Kidney epithelial cell (primary cell): ENCODE measurements around the gene PRPS2. TPM values are rescaled to one million over a fixed set of nuclear protein-coding genes. Genes with fewer than 3 reads are reported as not detected.

Experiments
- DNase-seq: peaks from one replicate; pipeline ENCODE4 v3.0.0-alpha.2; 2010; ENCODE audit warnings: low read depth
- H3K27me3 ChIP-seq: 2 replicates; pipeline ENCODE4 v1.6.0; 2011; ENCODE audit warnings: low read length; ENCODE audit not compliant: control insufficient read depth, insufficient read depth
- H3K36me3 ChIP-seq: 2 replicates; pipeline ENCODE4 v1.5.1; 2011; ENCODE audit warnings: low read length; ENCODE audit not compliant: control insufficient read depth, insufficient read depth
- H3K4me3 ChIP-seq: 2 replicates; pipeline ENCODE4 v1.5.1; 2011; ENCODE audit warnings: low read depth, mild to moderate bottlenecking, control low read depth, low read length
- CTCF ChIP-seq: IDR thresholded peaks from 2 replicates; pipeline ENCODE4 v1.5.1; 2011; ENCODE audit warnings: mild to moderate bottlenecking, moderate library complexity, low read length, control low read depth, inconsistent platforms; ENCODE audit not compliant: insufficient read depth, poor library complexity, severe bottlenecking
- total RNA-seq: library from RNA; depleted of rRNA; stranded (reverse); fragments of >200 nt; gene quantifications from 2 replicates; pipeline ENCODE4 v1.2.3, GENCODE V29; 2015

PRPS2 gene
- total RNA-seq, 1 donor from 2014 or later = 25.4 TPM

- no peak overlapping the region for H3K4me3 ChIP-seq
- TF ChIP-seq CTCF = no peak
- H3K36me3 ChIP-seq = no peaks in the 10 kb centered on the region
- no peak for DNase-seq
- no peaks in the 10 kb centered on the region for H3K27me3 ChIP-seq
Measured at GRCh38 chrX:12767856-12768255, 23.4 kb upstream of the PRPS2 start.

- no peak for TF ChIP-seq CTCF
- H3K4me3 ChIP-seq = no peak overlapping the region
- H3K36me3 ChIP-seq = no peaks in the 10 kb centered on the region
- no peaks in the 10 kb centered on the region for H3K27me3 ChIP-seq
- DNase-seq = no peak
Measured at GRCh38 chrX:12768491-12768890, 22.7 kb upstream of the PRPS2 start.

- Histone ChIP-seq H3K4me3 (no peak overlapping the region), H3K36me3 (no peaks in the 10 kb centered on the region), H3K27me3 (no peaks in the 10 kb centered on the region)
- peak; percentile 54 for TF ChIP-seq CTCF
- no peak for DNase-seq
Measured at GRCh38 chrX:12770440-12770839, 20.8 kb upstream of the PRPS2 start.

- Histone ChIP-seq H3K4me3 (no peak overlapping the region), H3K27me3 (no peaks in the 10 kb centered on the region)
- TF ChIP-seq CTCF = peak; percentile 75
Measured at GRCh38 chrX:12771445-12772069, 19.7 kb upstream of the PRPS2 start.

GRCh38 chrX:12777670-12778069 is 13.5 kb upstream of the PRPS2 start:
- TF ChIP-seq CTCF = no peak
- Histone ChIP-seq H3K27me3 (no peaks in the 10 kb centered on the region), H3K36me3 (no peaks in the 10 kb centered on the region), H3K4me3 (no peak overlapping the region)
- no peak for DNase-seq

More at GRCh38 chrX:12771445-12772069, 19.7 kb upstream of the PRPS2 start:
- DNase-seq = no peak
- no peaks in the 10 kb centered on the region for H3K36me3 ChIP-seq

GRCh38 chrX:12779534-12779933 is 11.7 kb upstream of the PRPS2 start:
- no peak for TF ChIP-seq CTCF
- H3K36me3 ChIP-seq = no peaks in the 10 kb centered on the region
- H3K4me3 ChIP-seq = no peak overlapping the region
- H3K27me3 ChIP-seq = no peaks in the 10 kb centered on the region
- DNase-seq = peak; percentile 26
